AG04449 (cell line): ENCODE measurements around the gene VWC2L.

ENCODE experiments used
- CTCF ChIA-PET: fragments of 350-600 bp; formaldehyde crosslinking; extraction: SDS; loops from one replicate; lab custom pipeline; 2021; ENCODE audit warnings: antibody characterized with exemption; lab: Yijun Ruan, JAX
- POLR2A ChIA-PET: fragments of 400-600, 350-600 bp; formaldehyde crosslinking; extraction: SDS; loops from one replicate; lab custom pipeline; 2020; ENCODE audit warnings: antibody characterized with exemption, inconsistent platforms; lab: Yijun Ruan, JAX
- DNase-seq: peaks from one replicate; pipeline ENCODE4 v3.0.0-alpha.2; 2010; ENCODE audit warnings: low read depth, low spot score
- H3K4me3 ChIP-seq: 2 replicates; pipeline ENCODE4 v1.5.1; 2011; ENCODE audit warnings: low read depth, mild to moderate bottlenecking, control low read depth, low read length
- CTCF ChIP-seq: IDR thresholded peaks from one replicate; pipeline ENCODE4 v1.5.1; 2011; ENCODE audit warnings: mild to moderate bottlenecking, moderate library complexity, low read length, control low read depth, inconsistent platforms; ENCODE audit not compliant: insufficient read depth; ENCODE audit errors: missing control alignments

VWC2L gene

GRCh38 chr2:214560618-214561190, 149.8 kb downstream of the VWC2L start:
- no peak for TF ChIP-seq CTCF
- ChIA-PET CTCF (no interaction called here), POLR2A (no interaction called here)
- no peak for DNase-seq
- H3K4me3 ChIP-seq: no peak overlapping the region

GRCh38 chr2:214565246-214565645, 154.4 kb downstream of the VWC2L start:
- no peak for DNase-seq
- TF ChIP-seq CTCF: no peak
- H3K4me3 ChIP-seq: no peak overlapping the region
- ChIA-PET CTCF (no interaction called here), POLR2A (no interaction called here)

DNA sequence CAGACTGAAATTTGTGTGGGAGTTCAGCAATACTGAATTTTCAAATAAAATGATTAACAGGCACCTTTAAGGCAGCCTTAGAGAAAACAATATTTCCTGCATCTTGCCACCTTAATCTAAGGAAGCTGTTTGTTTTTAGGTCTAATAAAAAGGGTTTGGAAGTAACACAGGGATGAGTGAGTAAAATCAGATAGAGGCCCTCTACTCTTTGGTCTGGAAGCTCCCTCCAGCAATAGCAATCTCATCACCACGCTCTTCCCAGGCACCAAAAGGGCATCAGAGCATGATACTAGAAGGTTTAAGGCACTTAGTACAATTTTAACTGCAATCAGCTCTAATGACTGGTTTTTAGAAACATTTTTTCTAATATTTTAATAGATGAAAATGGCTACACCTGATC, 155.6 kb downstream of the VWC2L start:
- no peak overlapping the region for H3K4me3 ChIP-seq
- ChIA-PET POLR2A (interaction anchor here (0.6 kb wide), 1 partner anchor 763 kb away, joined by 3 read pairs; no protein-coding TSS in a partner anchor), CTCF (no interaction called here)
- TF ChIP-seq CTCF: no peak
- DNase-seq: no peak

DNA sequence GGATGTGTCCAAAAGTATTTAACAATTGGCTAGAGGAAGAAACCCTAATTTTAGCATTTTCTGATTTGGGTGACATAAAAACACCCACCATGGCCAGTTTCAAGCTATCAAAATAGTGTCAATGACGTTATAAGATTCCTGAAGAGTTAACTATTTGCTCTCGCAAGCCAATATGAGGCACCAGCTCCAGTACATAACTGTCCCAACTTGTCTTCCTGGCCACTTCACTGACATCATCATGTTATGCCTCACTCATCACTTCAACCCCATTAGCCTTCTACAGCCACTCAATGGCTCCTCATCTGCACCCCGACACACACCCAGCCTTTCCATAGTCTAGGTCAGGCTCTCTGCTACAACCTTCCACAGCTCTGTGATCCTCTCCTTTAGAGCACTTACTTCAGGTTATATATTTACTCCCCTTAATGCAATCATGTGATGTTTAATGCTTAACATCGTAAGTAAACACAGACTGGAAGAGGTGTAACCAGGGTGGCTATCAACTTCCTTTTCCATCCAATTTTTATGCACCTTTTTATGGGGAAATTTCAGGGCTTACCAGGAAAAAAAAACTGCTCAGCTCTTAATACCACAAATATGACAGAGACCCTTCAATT, 158.7 kb downstream of the VWC2L start:
- CTCF ChIA-PET: no interaction called here

GRCh38 chr2:214574084-214574781, 163.4 kb downstream of the VWC2L start:
- ChIA-PET POLR2A (no interaction called here), CTCF (no interaction called here)
- DNase-seq: no peak
- no peak for TF ChIP-seq CTCF
- H3K4me3 ChIP-seq: no peak overlapping the region

More for the DNA sequence above, 158.7 kb downstream of the VWC2L start:
- POLR2A ChIA-PET: no interaction called here
- no peak for DNase-seq
- TF ChIP-seq CTCF: no peak
- no peak overlapping the region for H3K4me3 ChIP-seq

DNA sequence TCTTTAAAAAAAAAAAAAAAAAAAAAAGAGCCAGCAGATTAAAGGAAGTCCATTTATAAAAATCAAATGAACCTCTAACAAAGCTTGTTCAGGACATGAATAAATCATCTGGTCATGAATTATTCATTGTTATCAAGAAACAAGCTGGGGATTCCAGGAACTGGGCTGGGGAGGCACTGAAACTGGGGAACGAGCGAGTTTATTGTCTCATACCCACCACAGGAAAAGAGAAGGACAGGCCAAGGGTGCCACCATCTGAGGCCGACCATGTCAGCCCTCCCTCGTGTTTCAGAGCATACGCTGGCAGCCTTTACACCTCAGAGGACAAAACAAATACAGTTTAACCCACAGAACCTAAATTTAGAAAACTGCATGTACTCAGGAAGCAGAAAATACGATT, 164.2 kb downstream of the VWC2L start:
- no peak for DNase-seq
- TF ChIP-seq CTCF: no peak
- ChIA-PET CTCF (no interaction called here), POLR2A (no interaction called here)
- H3K4me3 ChIP-seq: no peak overlapping the region
